Natural killer cell (primary cell): Measurements from ENCODE around the gene UBE2F. TPM values are rescaled to one million over a fixed set of nuclear protein-coding genes. Genes with fewer than 3 reads are reported as not detected.

Experiments
- ATAC-seq, 3 donors: fragments of 150-1000 bp in 2 of 3; fragments of 200-7000 bp in 1 of 3; cut with Tn5 transposase; 1 replicate in 1 of 3; 2 replicates in 2 of 3; pipeline ENCODE4 v1.10.0; 2021; ENCODE audit warnings: mild to moderate bottlenecking in 2 of 3, moderate library complexity in 2 of 3
- DNase-seq, 2 donors: peaks; one replicate each; pipeline versions ENCODE4 v3.0.0 to v3.0.0-alpha.2; 2013 to 2021; ENCODE audit warnings: mixed read lengths in 1 of 2
- H3K27ac ChIP-seq: one replicate; pipeline ENCODE4 v1.5.1; 2013; ENCODE audit warnings: mild to moderate bottlenecking, low read length
- H3K27me3 ChIP-seq: one replicate; pipeline ENCODE4 v1.6.1; 2013; ENCODE audit warnings: low read length; ENCODE audit not compliant: control insufficient read depth, insufficient read depth
- H3K36me3 ChIP-seq: one replicate; pipeline ENCODE4 v1.6.1; 2013; ENCODE audit warnings: low read length; ENCODE audit not compliant: control insufficient read depth, insufficient read depth
- H3K4me1 ChIP-seq: one replicate; pipeline ENCODE4 v1.6.1; 2013; ENCODE audit warnings: low read length; ENCODE audit not compliant: control insufficient read depth, insufficient read depth
- H3K4me3 ChIP-seq: one replicate; pipeline ENCODE4 v1.5.1; 2013; ENCODE audit warnings: low read length
- H3K9me3 ChIP-seq: one replicate; pipeline ENCODE4 v1.6.1; 2013; ENCODE audit warnings: low read length; ENCODE audit not compliant: control insufficient read depth, insufficient read depth
- H3K27ac Mint-ChIP-seq, 2 donors: one replicate each; pipeline ENCODE4 v1.8.0; 2022; ENCODE audit warnings: mild to moderate bottlenecking in 2 of 2, mixed read lengths in 2 of 2, moderate library complexity in 1 of 2
- H3K27me3 Mint-ChIP-seq, 2 donors: one replicate each; pipeline ENCODE4 v1.8.0; 2022; ENCODE audit warnings: low read depth in 2 of 2, mixed read lengths in 2 of 2
- H3K36me3 Mint-ChIP-seq: one replicate; pipeline ENCODE4 v1.8.0; 2022; ENCODE audit warnings: mixed read lengths
- H3K4me1 Mint-ChIP-seq, 2 donors: one replicate each; pipeline ENCODE4 v1.8.0; 2022; ENCODE audit warnings: mixed read lengths in 2 of 2
- H3K4me3 Mint-ChIP-seq: one replicate; pipeline ENCODE4 v1.8.0; 2022; ENCODE audit warnings: mild to moderate bottlenecking, moderate library complexity, mixed read lengths
- H3K9me3 Mint-ChIP-seq, 2 donors: one replicate each; pipeline ENCODE4 v1.8.0; 2022; ENCODE audit warnings: mixed read lengths in 2 of 2
- WGBS: methylation state at CpG from one replicate; pipeline ENCODE4 v1.1.7; 2013; ENCODE audit warnings: missing lambda C conversion rate; ENCODE audit not compliant: insufficient coverage; 5-methylcytosine and 5-hydroxymethylcytosine counted together
- intact Hi-C: fragments of 100-400 bp; cut with micrococcal nuclease; formaldehyde crosslinking; loops from one replicate; pipeline ENCODE4 v1.14.2; 2022
- total RNA-seq, 4 donors: library from RNA; stranded (reverse); fragments of 120-200 nt in 1 of 4; gene quantifications; one replicate each; pipeline versions ENCODE4 v1.2.3 to v1.2.4, GENCODE V29; 2013 to 2022
- TF ChIP-seq, protein P1 (sequence below): fragments of 200-600 bp; IDR thresholded peaks from one replicate; pipeline ENCODE4 v1.8.0; 2022; ENCODE audit warnings: antibody characterized with exemption

The UBE2F gene
- total RNA-seq, 3 donors from 2014 or later (not counting 1 experiment from before 2014, with no cell fraction given) = 82.4 to 135 (median 96.1) TPM

DNA sequence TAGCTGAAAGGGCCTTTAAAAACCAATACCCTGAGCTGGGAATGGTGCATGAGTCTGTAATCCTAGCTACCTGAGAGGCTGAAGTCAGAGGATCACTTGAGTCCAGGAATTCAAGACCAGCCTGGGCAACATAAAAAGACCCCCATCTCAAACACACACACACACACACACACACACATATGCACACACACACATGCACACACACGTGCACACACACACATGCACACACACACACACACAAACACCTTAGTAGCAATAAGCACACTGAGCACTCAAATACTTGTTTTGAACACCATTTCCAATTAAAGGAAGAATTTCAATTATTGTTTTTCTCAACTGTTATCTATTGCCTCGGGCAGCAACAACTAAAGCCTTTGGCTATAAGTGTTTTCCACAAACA is 25.6 kb upstream of the UBE2F start:
- WGBS = 63% methylated on average over 2 of the region's 2 CpGs
- ATAC-seq (no peak), DNase-seq (no peak)
- peaks cover 2% of the 10 kb centered on the region in 2 donors for H3K9me3 Mint-ChIP-seq
- H3K27me3 ChIP-seq = no peaks in the 10 kb centered on the region
- no peaks in the 10 kb centered on the region for H3K36me3 Mint-ChIP-seq
- H3K27ac ChIP-seq = peak overlapping the region; percentile 85
- peaks cover 13% of the 10 kb centered on the region for H3K9me3 ChIP-seq
- H3K4me3 ChIP-seq = no peak overlapping the region
- TF ChIP-seq, protein P1, sequence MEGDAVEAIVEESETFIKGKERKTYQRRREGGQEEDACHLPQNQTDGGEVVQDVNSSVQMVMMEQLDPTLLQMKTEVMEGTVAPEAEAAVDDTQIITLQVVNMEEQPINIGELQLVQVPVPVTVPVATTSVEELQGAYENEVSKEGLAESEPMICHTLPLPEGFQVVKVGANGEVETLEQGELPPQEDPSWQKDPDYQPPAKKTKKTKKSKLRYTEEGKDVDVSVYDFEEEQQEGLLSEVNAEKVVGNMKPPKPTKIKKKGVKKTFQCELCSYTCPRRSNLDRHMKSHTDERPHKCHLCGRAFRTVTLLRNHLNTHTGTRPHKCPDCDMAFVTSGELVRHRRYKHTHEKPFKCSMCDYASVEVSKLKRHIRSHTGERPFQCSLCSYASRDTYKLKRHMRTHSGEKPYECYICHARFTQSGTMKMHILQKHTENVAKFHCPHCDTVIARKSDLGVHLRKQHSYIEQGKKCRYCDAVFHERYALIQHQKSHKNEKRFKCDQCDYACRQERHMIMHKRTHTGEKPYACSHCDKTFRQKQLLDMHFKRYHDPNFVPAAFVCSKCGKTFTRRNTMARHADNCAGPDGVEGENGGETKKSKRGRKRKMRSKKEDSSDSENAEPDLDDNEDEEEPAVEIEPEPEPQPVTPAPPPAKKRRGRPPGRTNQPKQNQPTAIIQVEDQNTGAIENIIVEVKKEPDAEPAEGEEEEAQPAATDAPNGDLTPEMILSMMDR = no peak
- H3K4me1 Mint-ChIP-seq = peaks cover 73% of the 10 kb centered on the region in 2 donors
- no peaks in the 10 kb centered on the region for H3K27me3 Mint-ChIP-seq
- H3K27ac Mint-ChIP-seq = peak overlapping the region; percentile 92 to 93
- peaks cover 60% of the 10 kb centered on the region for H3K4me1 ChIP-seq
- intact Hi-C loops = no loop called here
- H3K4me3 Mint-ChIP-seq = peak overlapping the region; percentile 77
- H3K36me3 ChIP-seq = no peaks in the 10 kb centered on the region

DNA sequence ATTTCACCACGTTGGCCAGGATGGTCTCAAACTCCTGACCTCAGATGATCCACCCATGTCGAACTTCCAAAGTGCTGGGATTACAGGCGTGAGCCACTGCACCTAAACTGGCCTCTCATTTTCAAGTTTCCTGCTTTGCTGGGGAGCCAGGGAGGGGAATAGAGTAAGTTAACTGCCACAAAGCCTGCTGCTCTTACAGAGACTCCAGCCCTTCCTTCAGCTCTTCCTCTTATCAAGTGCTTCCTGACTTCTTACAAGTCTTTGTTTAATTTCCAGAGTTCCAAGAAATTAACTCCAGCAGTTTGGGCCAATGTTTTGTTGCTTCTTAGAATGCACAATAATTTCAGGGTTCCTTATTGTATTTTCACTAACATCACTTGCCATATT is 24.3 kb upstream of the UBE2F start:
- TF ChIP-seq, protein P1 = no peak
- H3K27me3 Mint-ChIP-seq = no peaks in the 10 kb centered on the region
- ATAC-seq (peak in 1 of 3 donors; percentile 13), DNase-seq (no peak)
- no peaks in the 10 kb centered on the region for H3K36me3 ChIP-seq
- H3K4me3 Mint-ChIP-seq = peak overlapping the region; percentile 77
- intact Hi-C loops = no loop called here
- H3K9me3 ChIP-seq = peaks cover 15% of the 10 kb centered on the region
- H3K27ac Mint-ChIP-seq = peak overlapping the region; percentile 92 to 93
- H3K27me3 ChIP-seq = no peaks in the 10 kb centered on the region
- WGBS = 31% methylated on average over 3 of the region's 3 CpGs
- H3K27ac ChIP-seq = peak overlapping the region; percentile 85
- peaks cover 67% of the 10 kb centered on the region for H3K4me1 ChIP-seq
- H3K9me3 Mint-ChIP-seq = peaks cover 2 to 10% of the 10 kb centered on the region in 2 donors
- H3K4me3 ChIP-seq = no peak overlapping the region
- no peaks in the 10 kb centered on the region for H3K36me3 Mint-ChIP-seq
- peaks cover 85 to 86% of the 10 kb centered on the region in 2 donors for H3K4me1 Mint-ChIP-seq

DNA sequence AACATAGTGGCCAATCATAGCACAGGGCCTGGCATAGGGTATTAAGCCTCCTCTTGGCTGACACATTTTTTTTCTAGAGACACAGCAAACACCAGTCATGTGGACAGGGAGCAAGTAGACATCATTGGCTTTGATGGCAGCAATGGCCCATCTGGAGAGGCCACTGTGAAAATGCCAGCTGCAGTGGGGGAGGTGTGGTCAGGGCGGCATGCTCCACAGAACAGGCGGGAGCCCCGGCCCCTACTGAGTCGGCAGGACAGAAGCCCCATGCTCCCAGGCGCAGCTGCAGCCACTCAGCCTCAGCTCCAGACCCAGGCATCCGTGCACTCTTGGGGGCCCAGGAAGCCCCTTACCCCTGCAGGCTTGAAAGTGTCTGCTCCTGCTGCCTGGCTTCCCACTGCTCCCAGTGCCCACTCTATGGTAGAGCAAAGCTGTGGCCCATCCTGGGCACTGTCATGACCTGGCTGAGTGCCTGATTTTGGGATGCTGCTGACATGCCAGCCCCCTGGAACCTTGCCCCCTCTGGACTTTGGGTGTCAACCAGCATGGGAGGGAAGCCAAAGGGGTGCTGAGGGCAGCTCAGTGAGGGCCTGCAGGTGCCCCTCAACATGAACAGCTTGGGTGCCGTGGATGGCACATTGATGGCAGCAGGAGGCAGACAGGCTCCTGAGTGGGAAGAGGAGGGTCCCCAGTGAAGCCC is 23.3 kb upstream of the UBE2F start:
- peak overlapping the region; percentile 77 for H3K4me3 Mint-ChIP-seq
- H3K27me3 ChIP-seq = no peaks in the 10 kb centered on the region
- ATAC-seq (no peak), DNase-seq (no peak)
- 83% methylated on average over 7 of the region's 7 CpGs for WGBS
- peak overlapping the region; percentile 85 for H3K27ac ChIP-seq
- H3K4me1 ChIP-seq = peaks cover 67% of the 10 kb centered on the region
- H3K9me3 ChIP-seq = peaks cover 15% of the 10 kb centered on the region
- H3K9me3 Mint-ChIP-seq = peaks cover 2 to 10% of the 10 kb centered on the region in 2 donors
- no peak overlapping the region for H3K4me3 ChIP-seq
- no peaks in the 10 kb centered on the region for H3K36me3 ChIP-seq
- TF ChIP-seq, protein P1 = no peak
- H3K4me1 Mint-ChIP-seq = peaks cover 87 to 89% of the 10 kb centered on the region in 2 donors
- H3K36me3 Mint-ChIP-seq = no peaks in the 10 kb centered on the region
- no peaks in the 10 kb centered on the region for H3K27me3 Mint-ChIP-seq
- peak overlapping the region; percentile 92 to 93 for H3K27ac Mint-ChIP-seq
- intact Hi-C loops = no loop called here
